Loucy (cell line): ENCODE results near the gene MIR17HG.

Source experiments
- EZH2phosphoT487 ChIP-seq: fragments of 200-600 bp; IDR thresholded peaks from 2 replicates; pipeline ENCODE4 v1.6.1; 2018; ENCODE audit warnings: antibody characterized with exemption, mild to moderate bottlenecking, moderate library complexity, borderline replicate concordance
- TF ChIP-seq, protein P1 (sequence below): fragments of 200-600 bp; sonication (generic); conservative IDR thresholded peaks from 2 replicates; pipeline ENCODE4 v1.5.1; 2014; ENCODE audit warnings: mild to moderate bottlenecking, antibody characterized with exemption, low read length

GRCh38 chr13:91346062-91346461 lies 1.4 kb upstream of the MIR17HG start:
- TF ChIP-seq, protein P1, sequence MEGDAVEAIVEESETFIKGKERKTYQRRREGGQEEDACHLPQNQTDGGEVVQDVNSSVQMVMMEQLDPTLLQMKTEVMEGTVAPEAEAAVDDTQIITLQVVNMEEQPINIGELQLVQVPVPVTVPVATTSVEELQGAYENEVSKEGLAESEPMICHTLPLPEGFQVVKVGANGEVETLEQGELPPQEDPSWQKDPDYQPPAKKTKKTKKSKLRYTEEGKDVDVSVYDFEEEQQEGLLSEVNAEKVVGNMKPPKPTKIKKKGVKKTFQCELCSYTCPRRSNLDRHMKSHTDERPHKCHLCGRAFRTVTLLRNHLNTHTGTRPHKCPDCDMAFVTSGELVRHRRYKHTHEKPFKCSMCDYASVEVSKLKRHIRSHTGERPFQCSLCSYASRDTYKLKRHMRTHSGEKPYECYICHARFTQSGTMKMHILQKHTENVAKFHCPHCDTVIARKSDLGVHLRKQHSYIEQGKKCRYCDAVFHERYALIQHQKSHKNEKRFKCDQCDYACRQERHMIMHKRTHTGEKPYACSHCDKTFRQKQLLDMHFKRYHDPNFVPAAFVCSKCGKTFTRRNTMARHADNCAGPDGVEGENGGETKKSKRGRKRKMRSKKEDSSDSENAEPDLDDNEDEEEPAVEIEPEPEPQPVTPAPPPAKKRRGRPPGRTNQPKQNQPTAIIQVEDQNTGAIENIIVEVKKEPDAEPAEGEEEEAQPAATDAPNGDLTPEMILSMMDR = no peak
- no peak for TF ChIP-seq EZH2phosphoT487
